Activated T-cell treated with anti-CD3 and anti-CD28 coated beads, Interleukin-2, amount 50 U/mL, for 4 hours (primary cell): ENCODE results near the gene SCN9A. TPM values are rescaled to one million over a fixed set of nuclear protein-coding genes. Genes with fewer than 3 reads are reported as not detected.

Source experiments
- total RNA-seq, 3 donors: library from RNA; stranded (reverse); gene quantifications; one replicate each; pipeline ENCODE4 v1.2.1, GENCODE V29; 2021

The SCN9A gene
- total RNA-seq, 3 donors from 2014 or later = 0.13 TPM; not detected in 2

Other genes with a start within 250 kb of the SCN9A start
- not detected for gene SCN1A, start 247.9 kb downstream of the SCN9A start, total RNA-seq
- under 1 TPM in 2 of 3 donors, not detected in 1; 0.05 TPM for gene SCN7A, start 118.3 kb upstream of the SCN9A start, total RNA-seq